Activated B cell treated with CpG ODN at 0.5 μM for 24 hours (primary cell): ENCODE results near the gene SPOCK1. TPM values are rescaled to one million over a fixed set of nuclear protein-coding genes. Genes with fewer than 3 reads are reported as not detected.

Source experiments
- ATAC-seq: fragments of 200-7000 bp; cut with Tn5 transposase; one replicate; pipeline ENCODE4 v1.10.0; 2021; ENCODE audit warnings: low read depth, mild to moderate bottlenecking, moderate library complexity
- CTCF ChIA-PET: fragments of 350-600 bp; sonication (Branson Sonifier 250); formaldehyde crosslinking; loops from one replicate; lab custom pipeline; 2021; ENCODE audit warnings: antibody characterized with exemption; lab: Charles Lee
- POLR2A ChIA-PET: fragments of 350-600 bp; sonication (Branson Sonifier 250); formaldehyde crosslinking; loops from one replicate; lab custom pipeline; 2021; ENCODE audit warnings: antibody characterized with exemption; lab: Charles Lee
- DNase-seq: peaks from one replicate; pipeline ENCODE4 v3.0.0; 2022
- H3K27ac Mint-ChIP-seq: one replicate; pipeline ENCODE4 v1.8.0; 2020; ENCODE audit warnings: mixed read lengths
- H3K27me3 Mint-ChIP-seq: one replicate; pipeline ENCODE4 v1.8.0; 2021; ENCODE audit warnings: mixed read lengths
- H3K36me3 Mint-ChIP-seq: one replicate; pipeline ENCODE4 v1.8.0; 2021; ENCODE audit warnings: low read depth, mixed read lengths
- H3K4me1 Mint-ChIP-seq: one replicate; pipeline ENCODE4 v1.8.0; 2021; ENCODE audit warnings: mixed read lengths
- H3K4me3 Mint-ChIP-seq: one replicate; pipeline ENCODE4 v1.8.0; 2020; ENCODE audit warnings: mild to moderate bottlenecking, mixed read lengths
- H3K9me3 Mint-ChIP-seq: one replicate; pipeline ENCODE4 v1.8.0; 2020; ENCODE audit warnings: mixed read lengths
- CTCF ChIP-seq: fragments of 200-600 bp; IDR thresholded peaks from one replicate; pipeline ENCODE4 v1.8.0; 2022; ENCODE audit warnings: antibody characterized with exemption, mild to moderate bottlenecking
- intact Hi-C: fragments of 100-400 bp; cut with micrococcal nuclease; formaldehyde crosslinking; loops from one replicate; pipeline ENCODE4 v1.15.1; 2024
- total RNA-seq: library from RNA; stranded (reverse); gene quantifications from 2 replicates; pipeline ENCODE4 v1.2.3, GENCODE V29; 2022

The SPOCK1 gene
- total RNA-seq, 1 donor from 2014 or later = not detected

GRCh38 chr5:137185193-137185592 lies 313.9 kb downstream of the SPOCK1 start:
- intact Hi-C loops = no loop called here
- TF ChIP-seq CTCF = no peak
- ChIA-PET POLR2A (no interaction called here), CTCF (no interaction called here)
- no peaks in the 10 kb centered on the region for H3K4me1 Mint-ChIP-seq
- no peaks in the 10 kb centered on the region for H3K36me3 Mint-ChIP-seq
- no peak overlapping the region for H3K4me3 Mint-ChIP-seq
- DNase-seq = no peak
- no peaks in the 10 kb centered on the region for H3K9me3 Mint-ChIP-seq
- no peaks in the 10 kb centered on the region for H3K27me3 Mint-ChIP-seq
- H3K27ac Mint-ChIP-seq = no peak overlapping the region
- no peak for ATAC-seq

- ChIA-PET CTCF (no interaction called here), POLR2A (no interaction called here)
- H3K4me1 Mint-ChIP-seq = no peaks in the 10 kb centered on the region
- no peak overlapping the region for H3K27ac Mint-ChIP-seq
- no peaks in the 10 kb centered on the region for H3K36me3 Mint-ChIP-seq
- no peaks in the 10 kb centered on the region for H3K9me3 Mint-ChIP-seq
- DNase-seq = no peak
- H3K4me3 Mint-ChIP-seq = no peak overlapping the region
- TF ChIP-seq CTCF = no peak
- ATAC-seq = no peak
- intact Hi-C loops = no loop called here
- H3K27me3 Mint-ChIP-seq = peaks cover 2% of the 10 kb centered on the region
Measured at GRCh38 chr5:137184734-137185133, 314.4 kb downstream of the SPOCK1 start.

GRCh38 chr5:137182576-137182975 lies 316.6 kb downstream of the SPOCK1 start:
- TF ChIP-seq CTCF = no peak
- Mint-ChIP-seq H3K36me3 (no peaks in the 10 kb centered on the region), H3K27ac (no peak overlapping the region), H3K9me3 (no peaks in the 10 kb centered on the region), H3K4me3 (no peak overlapping the region), H3K27me3 (peaks cover 2% of the 10 kb centered on the region), H3K4me1 (no peaks in the 10 kb centered on the region)
- intact Hi-C loops = no loop called here
- ChIA-PET CTCF (no interaction called here), POLR2A (no interaction called here)
- no peak for DNase-seq
- ATAC-seq = no peak

- peaks cover 2% of the 10 kb centered on the region for H3K27me3 Mint-ChIP-seq
Measured at GRCh38 chr5:137181667-137182066, 317.5 kb downstream of the SPOCK1 start.

GRCh38 chr5:137179203-137179602 lies 319.9 kb downstream of the SPOCK1 start:
- no peak for ATAC-seq
- TF ChIP-seq CTCF = no peak
- ChIA-PET CTCF (no interaction called here), POLR2A (no interaction called here)
- no peak for DNase-seq
- H3K4me3 Mint-ChIP-seq = no peak overlapping the region
- no peak overlapping the region for H3K27ac Mint-ChIP-seq
- peaks cover 2% of the 10 kb centered on the region for H3K27me3 Mint-ChIP-seq
- H3K36me3 Mint-ChIP-seq = no peaks in the 10 kb centered on the region
- H3K4me1 Mint-ChIP-seq = no peaks in the 10 kb centered on the region
- H3K9me3 Mint-ChIP-seq = no peaks in the 10 kb centered on the region
- intact Hi-C loops = no loop called here

More at GRCh38 chr5:137181667-137182066, 317.5 kb downstream of the SPOCK1 start:
- ChIA-PET POLR2A (no interaction called here), CTCF (no interaction called here)
- no peak for TF ChIP-seq CTCF
- Mint-ChIP-seq H3K9me3 (no peaks in the 10 kb centered on the region), H3K27ac (no peak overlapping the region), H3K4me1 (no peaks in the 10 kb centered on the region), H3K4me3 (no peak overlapping the region), H3K36me3 (no peaks in the 10 kb centered on the region)
- intact Hi-C loops = no loop called here
- ATAC-seq (no peak), DNase-seq (no peak)
